Epithelial cell of proximal tubule (primary cell): ENCODE results near the gene ITGA2B. TPM values are rescaled to one million over a fixed set of nuclear protein-coding genes. Genes with fewer than 3 reads are reported as not detected.
"Not testable (repeated sequence)": the region's sequence is repeated elsewhere in the genome, so short reads cannot be mapped to it uniquely, and the experiment has no call there.

ENCODE experiments used
- DNase-seq: peaks from one replicate; pipeline ENCODE4 v3.0.0-alpha.2; 2011; ENCODE audit warnings: low read depth
- H3K4me3 ChIP-seq: 2 replicates; pipeline ENCODE4 v1.5.1; 2011; ENCODE audit warnings: low read depth, mild to moderate bottlenecking, low read length
- CTCF ChIP-seq: conservative IDR thresholded peaks from 2 replicates; pipeline ENCODE4 v1.5.1; 2012; ENCODE audit warnings: low read depth, mild to moderate bottlenecking, low read length
- total RNA-seq: library from RNA; depleted of rRNA; stranded (reverse); fragments of >200 nt; gene quantifications from 2 replicates; pipeline ENCODE4 v1.2.3, GENCODE V29; 2015

ITGA2B gene
- total RNA-seq, 1 donor from 2014 or later: 0.81 TPM

GRCh38 chr17:44349553-44350070, 39.8 kb downstream of the ITGA2B start:
- TF ChIP-seq CTCF: no peak
- H3K4me3 ChIP-seq: no peak overlapping the region
- no peak for DNase-seq

GRCh38 chr17:44348988-44349364, 40.5 kb downstream of the ITGA2B start:
- H3K4me3 ChIP-seq: no peak overlapping the region
- no peak for TF ChIP-seq CTCF
- no peak for DNase-seq

GRCh38 chr17:44348234-44348987, 41.0 kb downstream of the ITGA2B start:
- DNase-seq: no peak
- TF ChIP-seq CTCF: no peak
- no peak overlapping the region for H3K4me3 ChIP-seq

- DNase-seq, H3K4me3 ChIP-seq: not testable (repeated sequence)
Measured at GRCh38 chr17:44347206-44348055, 42.0 kb downstream of the ITGA2B start.

GRCh38 chr17:44346064-44346844, 43.2 kb downstream of the ITGA2B start:
- no peak for TF ChIP-seq CTCF
- H3K4me3 ChIP-seq: peak overlapping the region; percentile 100
- no peak for DNase-seq

GRCh38 chr17:44345454-44346026, 43.9 kb downstream of the ITGA2B start:
- TF ChIP-seq CTCF: peak; percentile 76
- no peak for DNase-seq
- peak overlapping the region; percentile 100 for H3K4me3 ChIP-seq
